Eye (tissue), 1 donor: ENCODE results near the gene CTAG1B.
"Not testable (repeated sequence)": the region's sequence is repeated elsewhere in the genome, so short reads cannot be mapped to it uniquely, and the experiment has no call there.

Experiments used
- DNase-seq: peaks from one replicate; pipeline ENCODE4 v3.0.0-alpha.2; 2015

CTAG1B gene

DNA sequence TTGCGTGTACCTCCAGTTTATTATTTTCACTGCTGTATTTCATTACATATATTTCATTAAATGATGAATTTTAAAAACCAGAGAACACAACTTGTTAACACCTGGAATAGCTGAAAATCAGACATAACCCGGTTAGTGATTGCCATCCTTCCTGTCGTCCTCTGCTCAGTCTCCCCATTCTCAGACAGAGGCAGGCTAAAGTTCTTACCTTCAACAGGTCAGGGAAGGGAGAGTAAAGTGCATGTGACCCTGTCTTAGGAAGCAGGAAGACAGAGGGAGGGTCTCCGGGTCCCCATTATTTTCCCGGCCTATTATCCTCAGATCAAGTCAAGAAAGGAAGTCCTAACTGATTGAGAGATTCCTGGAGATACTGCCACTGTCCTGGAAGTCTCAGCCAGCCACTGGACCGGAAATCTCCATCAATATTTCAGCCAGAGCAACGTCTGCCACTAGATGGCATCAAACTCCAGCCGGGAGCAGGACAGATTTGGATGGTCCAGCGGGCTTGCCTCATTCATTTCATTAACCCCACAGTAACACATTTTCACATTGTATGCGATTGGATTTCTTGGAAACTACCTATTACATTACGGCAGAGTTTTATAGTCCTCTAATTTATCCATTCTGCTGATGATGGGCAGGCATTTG, 1.8 kb upstream of the CTAG1B start:
- not testable (repeated sequence) for DNase-seq

DNA sequence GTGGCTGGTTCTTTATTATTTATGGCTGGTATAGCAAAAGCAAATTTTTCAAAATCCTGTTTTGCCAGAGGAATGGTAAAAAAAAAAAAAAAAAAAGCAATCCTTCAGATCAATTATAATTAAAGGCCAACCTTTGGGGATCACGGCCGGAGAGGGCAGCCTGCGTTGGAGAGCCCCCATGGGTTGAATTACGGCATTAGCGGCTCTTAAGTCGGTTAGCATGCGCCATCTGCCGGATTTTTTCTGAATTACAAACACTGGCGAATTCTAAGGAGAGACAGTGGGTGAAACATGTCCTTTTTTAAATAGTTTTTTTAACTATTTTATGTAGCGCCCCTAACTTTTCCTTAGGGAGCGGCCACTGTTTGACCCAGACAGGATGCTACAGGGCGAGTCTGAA, 5.5 kb downstream of the CTAG1B start:
- not testable (repeated sequence) for DNase-seq

DNA sequence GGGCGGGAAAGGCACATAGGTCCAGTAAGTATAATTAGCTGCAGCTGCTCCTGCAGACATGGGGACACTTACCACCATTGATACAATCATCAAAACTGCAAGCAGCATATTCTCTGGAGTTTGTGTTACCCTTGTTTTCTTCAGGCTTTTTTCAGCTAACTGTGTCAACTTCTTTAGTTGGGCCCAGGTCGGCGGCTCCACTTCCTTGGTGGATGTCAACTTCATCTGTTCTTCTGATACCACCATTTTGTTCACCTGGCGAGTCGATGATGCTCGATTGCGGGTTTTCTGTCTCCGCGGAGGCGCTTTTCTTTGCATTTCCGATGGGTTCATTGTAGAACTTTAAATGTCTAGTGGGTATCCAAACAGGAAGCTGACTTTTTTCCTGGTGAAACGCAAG, 7.9 kb downstream of the CTAG1B start:
- not testable (repeated sequence) for DNase-seq

DNA sequence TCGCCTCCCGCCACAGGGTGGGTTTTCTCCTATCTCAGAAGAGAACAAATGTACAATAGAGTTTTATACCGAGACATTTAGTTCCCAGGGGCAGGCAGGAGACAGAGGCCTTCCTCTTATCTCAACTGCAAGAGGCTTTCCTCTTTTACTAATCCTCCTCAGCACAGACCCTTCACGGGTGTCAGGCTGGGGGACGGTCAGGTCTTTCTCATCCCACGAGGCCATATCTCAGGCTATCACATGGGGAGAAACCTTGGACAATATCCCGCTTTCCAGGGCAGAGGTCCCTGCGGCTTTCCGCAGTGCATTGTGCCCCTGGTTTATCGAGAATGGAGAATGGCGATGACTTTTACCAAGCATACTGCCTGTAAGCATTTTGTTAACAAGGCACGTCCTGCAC, 10.3 kb downstream of the CTAG1B start:
- not testable (repeated sequence) for DNase-seq

DNA sequence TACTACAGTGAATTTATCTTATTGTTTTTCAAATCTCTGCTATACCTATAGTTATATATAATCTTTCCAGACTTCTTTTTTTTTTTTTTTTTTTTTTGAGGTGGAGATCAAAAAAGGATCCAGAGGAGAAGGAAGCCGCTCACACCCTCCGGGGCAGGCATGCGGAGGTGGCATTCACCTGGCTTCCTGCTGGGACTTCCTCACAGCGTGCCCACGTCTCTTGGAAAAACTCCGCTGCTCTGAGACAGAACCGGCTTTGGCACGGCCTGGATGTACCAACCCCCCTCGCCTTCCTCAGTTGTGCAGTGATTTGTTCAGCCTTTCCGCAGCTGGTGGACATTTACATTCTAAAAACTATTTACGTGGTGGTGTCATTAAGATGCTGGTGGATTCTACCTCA, 11.1 kb downstream of the CTAG1B start:
- DNase-seq = not testable (repeated sequence)

DNA sequence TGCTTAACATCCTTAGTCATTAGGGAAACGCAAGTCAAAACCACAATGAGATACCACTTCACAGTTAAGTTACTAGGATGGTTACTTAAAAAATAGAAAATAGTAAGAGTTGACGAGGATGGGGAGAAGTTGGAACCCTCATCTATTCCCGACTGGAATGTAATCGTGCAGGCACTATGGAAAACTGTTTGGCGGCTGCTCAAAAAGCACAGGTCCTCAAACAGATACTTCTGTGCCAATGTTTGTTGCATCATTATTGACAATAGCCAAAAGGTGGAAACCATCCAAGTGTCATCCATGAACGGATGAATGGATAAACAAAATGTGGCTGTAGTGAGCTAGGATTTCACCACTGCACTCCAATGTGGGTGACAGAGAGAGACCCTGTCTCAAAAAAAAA, 11.7 kb downstream of the CTAG1B start:
- no peak for DNase-seq

DNA sequence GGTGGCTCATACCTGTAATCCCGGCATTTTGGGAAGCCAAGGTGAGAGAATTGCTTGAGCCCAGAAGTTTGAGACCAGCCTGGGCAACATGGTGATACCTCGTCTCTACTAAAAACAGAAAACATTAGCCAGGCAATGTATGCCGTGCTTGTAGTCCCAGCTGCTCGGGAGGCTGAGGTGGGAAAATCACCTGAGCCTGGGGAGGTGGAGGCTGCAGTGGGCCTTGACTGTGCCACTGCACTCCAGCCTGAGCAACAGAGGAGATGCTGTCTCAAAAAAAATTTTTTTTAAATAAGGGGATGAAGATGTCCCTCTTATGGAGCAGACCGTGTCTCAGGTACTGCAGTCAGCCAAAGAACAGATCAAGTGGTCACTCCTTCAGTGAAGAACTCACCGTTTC, 13.5 kb downstream of the CTAG1B start:
- DNase-seq = no peak

DNA sequence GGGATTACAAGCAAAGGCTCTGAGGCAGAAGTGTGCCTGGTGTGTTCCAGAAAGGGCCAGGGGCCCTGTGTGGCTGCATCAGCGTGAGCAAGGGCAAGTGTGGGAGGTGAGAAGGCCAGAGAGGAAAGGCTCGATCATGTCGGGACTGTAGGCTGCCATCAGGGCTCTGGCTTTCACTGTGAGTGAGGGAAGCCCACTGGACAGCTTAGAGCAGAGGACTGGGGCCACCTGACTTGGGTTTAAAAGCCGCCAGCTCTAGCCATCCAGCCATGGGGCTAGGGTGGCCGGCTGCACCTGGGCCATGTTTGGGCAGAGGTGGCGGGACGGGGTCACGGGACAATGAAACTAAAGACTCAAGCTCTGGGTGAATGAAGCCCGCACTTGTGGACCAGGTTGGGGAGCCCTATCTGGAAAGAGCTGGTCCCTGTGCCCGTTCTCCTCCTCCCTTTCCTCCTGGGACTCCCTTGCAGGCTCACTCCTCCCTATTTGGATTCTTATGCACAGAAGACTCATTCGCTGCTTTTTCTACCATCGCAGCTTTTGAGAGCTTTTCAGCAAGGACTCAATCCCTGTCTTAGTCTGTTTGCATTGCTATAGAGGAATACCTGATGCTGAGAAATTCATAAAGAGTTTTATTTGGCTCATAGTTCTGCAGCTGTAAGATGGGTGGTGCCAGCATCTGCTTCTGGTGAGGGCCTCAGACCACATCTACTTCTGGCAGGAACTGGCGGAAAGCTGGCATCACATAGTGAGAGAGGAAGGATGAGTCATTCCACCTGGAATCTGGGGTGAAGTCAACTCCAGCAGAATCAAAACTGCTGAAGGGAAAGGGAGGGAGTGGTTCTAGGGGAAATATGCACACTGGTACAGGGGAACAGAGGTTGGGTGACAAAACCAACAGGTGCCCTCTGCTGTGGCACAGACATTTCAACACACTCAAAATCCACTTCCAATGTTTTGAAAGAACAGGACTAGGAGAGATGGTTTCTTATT, 15.3 kb downstream of the CTAG1B start:
- no peak for DNase-seq

DNA sequence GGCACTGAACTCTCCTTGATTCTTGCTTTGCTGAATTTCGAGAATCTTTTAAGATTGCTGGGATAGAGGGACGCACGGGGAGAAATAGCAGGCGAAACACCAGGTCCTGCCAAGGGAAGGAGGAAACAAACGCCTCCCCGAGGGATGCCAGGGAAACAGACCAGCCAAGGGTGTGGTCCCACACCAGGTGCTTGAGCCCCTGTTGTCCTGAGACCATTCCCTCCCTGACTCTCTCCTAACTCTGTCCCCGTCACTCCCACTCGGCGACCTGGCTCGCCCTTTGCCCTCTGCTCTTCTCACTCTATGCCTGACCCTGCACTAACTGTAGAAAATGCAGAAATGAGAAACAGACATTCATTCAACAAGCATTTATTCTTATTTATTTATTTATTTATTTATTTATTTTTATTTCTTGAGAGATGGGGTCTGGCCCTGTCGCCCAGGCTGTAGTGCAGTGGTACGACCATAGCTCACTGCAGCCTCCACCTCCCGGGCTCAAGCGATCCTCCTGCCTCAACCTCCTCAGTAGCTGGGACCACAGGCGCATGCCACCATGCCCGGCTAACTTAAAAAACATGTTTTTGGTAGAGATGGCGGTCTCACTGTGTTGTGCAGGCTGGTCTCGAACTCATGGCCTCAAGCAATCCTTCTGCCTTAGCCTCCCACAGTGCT, 16.2 kb downstream of the CTAG1B start:
- DNase-seq = no peak

DNA sequence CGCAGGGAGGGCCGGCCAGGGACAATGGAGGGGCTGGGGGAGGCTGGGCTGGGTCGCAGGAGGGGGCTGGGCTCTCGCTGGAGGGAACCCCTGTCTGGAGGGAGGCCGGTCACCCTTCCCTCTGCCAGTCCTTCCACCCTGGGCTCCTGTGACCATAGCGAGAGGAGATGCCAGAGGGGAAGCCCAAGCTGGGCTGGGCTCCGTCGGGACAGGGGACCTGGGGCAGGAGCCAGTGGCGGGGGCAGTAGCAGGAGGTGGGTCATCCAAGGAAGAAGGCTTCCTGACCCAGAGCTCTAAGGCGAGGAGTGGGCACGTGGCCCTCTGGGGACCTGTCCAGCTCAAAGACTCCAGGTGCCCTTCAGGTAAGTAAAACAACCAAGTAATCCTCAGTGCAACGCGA, 16.9 kb downstream of the CTAG1B start:
- DNase-seq = no peak

DNA sequence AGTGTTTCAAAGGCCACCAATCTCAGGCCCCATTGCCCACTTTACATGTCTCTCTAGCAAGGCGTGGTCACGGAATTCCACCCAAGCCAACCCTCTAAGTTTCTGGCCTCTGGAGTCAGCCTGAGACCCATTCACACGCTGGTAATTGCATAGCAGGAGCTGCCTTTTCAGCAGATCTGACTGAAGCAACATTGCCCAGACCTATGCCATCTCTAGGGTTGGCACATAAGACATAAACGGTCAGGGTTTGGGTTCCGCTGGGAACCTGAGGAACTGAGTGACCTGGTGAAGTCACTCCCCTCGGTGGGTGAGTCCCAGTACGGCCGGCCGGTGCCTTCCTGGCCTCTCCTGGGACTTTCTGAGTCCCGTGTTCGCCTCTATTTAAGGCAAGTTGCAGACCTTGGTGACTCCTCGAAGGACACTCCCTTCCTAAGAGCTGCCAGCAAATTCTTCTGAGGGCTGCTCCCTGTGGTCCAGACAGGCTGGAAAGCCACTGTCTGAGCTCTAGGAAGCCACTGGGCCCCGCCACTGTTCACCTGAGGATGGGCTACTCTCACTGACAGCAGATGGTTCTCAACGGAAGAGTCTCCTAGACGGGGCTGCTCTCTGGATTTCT, 18.2 kb downstream of the CTAG1B start:
- no peak for DNase-seq

DNA sequence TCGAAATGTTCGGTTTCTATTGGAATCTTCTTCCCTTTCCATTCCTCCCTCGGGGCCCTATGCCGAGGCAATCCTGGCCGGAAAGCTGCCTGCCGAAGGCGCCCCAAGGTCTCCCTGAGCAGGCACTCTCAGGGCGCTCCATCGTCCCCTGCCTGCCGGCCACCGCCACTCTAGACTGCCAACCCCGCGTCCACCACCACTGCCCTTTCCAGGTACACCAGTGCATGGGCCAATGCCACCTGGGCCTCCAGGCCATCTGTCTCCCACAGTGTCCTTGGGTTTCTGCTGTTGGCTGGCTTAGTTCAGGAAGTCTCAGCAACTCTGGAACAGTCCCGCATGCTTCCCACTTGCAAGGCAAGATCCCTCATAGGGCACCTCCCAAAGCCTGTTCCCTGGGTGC, 19.6 kb downstream of the CTAG1B start:
- no peak for DNase-seq

DNA sequence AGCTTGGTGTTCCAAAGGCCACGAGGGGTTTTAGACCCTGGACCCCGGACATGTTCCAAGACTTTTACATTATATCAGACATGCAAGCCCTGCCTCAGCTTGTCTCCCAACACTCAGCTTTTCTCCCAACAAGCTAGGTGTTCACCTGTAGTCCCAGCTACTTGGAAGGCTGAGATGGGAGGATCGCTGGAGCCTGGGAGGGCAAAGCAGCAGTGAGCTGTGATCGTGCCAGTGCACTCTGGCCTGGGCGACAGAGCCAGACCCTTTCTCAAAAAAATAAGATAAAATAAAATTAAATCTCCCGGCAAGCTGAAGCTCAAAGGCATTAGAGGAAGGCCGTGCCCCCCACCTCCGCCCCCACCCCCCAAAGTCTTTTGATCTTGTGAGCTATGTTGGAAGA, 20.4 kb downstream of the CTAG1B start:
- DNase-seq = no peak

DNA sequence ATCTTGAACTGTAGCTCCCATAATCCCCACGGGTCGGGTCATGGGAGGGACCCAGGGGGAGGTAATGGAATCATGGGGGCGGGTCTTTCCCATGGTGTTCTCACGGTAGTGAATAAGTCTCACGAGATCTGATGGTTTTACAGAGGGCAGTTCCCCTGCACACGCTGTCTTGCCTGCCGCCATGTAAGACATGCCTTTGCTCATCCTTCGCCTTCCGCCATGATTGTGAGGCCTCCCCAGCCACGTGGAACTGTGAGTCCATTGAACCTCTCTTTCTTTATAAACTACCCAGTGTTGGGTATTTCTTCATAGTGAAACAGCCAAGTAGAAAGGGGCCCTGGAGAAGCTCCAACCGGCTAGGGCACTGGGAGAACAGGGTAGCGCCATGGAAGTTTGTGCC, 21.9 kb downstream of the CTAG1B start:
- DNase-seq = no peak

DNA sequence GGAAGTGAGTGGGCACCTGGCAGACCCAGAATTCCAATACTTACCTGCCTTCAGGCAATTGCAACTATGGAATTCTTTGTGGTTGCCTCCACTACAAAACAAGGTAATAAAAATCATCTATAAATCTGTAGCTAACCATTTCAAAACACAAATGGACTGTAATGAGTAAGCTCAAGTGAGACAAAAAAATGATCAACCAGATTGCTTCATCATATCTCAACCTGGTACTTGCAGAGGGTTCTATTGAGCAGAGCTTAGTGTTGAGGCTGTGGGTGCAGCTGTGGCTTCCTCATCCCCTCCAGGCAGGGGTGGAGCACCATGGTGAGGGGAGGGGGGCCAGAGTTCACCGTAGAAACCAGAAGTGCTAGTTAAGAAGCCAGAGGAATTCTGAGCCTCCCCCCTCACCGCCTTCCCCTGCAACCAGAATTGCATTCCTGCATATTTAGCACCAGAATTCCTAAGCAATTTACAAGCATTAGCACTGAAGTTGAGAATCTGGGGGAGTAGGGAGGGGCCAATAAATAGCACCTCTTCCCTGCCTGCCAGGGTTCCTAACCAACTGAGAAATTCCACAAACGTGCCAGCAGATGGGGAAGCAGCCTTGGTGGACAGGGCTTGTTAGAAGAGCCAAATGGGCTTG, 22.7 kb downstream of the CTAG1B start:
- DNase-seq = peak; percentile 56

DNA sequence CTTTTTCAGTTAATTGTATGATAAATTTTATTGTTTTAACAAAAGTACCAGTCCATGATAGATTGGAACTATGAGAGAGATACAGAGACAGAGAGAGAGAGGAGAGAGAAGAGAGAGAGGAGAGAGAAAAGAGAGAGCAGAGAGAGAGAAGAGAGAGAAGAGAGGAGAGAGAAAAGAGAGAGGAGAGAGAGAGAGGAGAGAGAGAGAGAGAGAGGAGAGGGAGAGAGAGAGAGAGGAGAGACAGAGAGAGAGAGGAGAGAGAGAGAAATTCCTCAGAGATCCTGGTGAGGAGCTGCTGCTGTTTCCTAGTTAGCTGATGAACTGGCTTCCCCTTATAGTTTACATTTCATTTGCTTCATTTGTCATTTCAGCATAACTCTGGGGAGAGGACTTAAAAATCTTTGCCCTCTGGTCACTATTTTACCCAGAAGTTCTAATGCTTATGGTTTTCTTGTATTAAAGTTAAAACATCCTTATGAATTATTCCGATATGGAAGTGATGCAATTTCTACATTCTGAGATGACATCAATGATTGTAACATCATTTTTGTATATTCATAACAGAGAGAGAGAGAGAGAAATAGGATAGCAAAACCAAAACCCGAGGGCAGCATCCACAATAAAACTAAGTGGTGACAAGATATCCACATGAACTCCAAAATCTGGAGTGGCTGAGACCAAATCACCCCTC, 23.4 kb downstream of the CTAG1B start:
- DNase-seq = no peak

DNA sequence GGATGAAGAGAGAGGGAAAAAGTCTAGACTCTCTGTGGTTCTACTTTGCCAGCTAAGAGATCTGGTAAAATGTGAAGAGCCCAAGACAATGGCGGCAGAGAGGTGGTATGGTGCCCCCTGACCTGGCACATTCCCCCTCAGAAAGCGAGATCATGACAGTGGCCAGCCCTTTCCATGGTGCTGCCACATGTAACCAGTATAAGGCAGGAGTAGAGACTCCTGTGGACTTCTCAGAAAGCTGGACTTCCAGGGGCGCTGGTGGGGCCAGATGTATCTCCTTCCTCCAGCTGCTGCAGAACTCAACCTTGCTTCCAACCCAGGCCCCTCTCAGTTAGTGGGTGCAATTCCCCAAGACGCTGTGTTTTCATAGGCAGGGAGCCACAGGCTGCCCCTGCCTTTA, 24.6 kb downstream of the CTAG1B start:
- no peak for DNase-seq

DNA sequence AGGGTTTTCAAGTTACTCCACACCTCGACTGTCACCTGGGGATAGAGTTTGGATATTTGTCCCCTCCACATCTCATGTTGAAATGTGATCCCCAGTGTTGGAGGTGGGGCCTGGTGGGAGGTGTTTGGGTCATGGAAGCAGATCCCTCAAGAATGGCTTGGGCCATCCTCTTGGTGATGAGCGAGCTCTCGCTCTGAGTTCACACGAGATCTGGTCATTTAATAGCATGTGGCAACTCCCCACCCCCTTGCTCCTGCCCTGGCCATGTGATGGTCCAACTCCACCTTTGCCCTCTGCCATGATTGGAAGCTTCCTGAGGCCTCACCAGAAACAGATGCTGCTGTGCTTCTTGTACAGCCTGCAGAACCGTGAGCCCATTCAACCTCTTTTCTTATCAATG, 25.9 kb downstream of the CTAG1B start:
- DNase-seq = no peak

DNA sequence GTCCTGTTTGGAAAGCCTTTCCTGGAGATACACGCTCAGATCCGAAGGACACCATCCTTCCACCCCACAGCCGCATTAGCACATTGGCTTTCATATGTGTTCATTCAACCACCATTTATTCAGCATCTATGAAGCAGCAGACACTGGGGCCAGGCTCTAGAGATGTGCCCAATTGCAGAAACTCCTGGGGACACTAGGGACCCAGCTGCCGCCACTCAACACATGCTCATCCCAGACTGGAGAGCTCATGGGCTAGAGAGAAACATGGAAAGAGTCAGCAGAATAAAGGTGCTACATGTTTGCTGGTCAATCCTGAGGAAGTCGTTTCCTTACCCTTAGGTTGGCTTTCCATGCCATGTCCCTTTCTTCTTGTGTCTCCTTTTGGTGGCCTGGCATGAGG, 26.6 kb downstream of the CTAG1B start:
- no peak for DNase-seq

DNA sequence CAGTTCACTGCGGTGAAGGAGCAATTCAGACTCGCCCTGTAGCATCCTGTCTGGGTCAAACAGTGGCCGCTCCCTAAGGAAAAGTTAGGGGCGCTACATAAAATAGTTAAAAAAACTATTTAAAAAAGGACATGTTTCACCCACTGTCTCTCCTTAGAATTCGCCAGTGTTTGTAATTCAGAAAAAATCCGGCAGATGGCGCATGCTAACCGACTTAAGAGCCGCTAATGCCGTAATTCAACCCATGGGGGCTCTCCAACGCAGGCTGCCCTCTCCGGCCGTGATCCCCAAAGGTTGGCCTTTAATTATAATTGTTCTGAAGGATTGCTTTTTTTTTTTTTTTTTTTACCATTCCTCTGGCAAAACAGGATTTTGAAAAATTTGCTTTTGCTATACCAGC, 28.7 kb downstream of the CTAG1B start:
- not testable (repeated sequence) for DNase-seq

DNA sequence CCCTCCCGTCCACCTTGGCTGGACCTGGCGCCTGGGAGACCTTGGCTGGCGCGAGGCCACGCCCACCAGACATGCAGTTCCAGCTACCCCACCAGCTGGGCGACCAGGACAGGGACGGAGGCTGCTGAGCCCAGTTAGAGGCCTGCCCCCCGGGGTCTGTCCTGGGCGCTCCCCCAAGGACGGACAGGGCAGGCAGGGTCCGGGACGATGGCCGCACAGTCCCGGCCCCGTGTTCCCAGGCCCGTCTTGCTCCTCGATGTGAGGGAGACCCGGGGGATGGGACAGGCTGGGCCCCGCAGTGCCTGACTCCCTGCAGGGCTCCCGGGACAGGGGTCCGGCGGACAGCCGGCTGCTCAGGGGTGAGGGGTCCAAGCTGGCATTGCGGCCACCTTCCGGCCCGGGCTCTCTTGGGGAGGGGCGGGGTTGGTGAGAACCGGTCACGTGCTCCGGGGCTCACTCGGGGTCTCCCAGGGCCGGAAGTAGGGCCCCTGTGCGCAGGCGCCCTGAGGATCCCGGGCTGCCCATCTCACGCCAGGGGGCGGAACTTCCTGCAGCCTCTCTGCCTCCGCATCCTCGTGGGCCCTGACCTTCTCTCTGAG, 34.4 kb downstream of the CTAG1B start, which contains the start of gene CTAG1A:
TSS of gene CTAG1A (plus strand) at position 549 of the 599 bp plus-strand sequence. CDS start 74 bp downstream, outside the sequence.
- not testable (repeated sequence) for DNase-seq
